ENCODE results near the gene ADORA2B.
A peak's percentile ranks its signal among the peaks of the same experiment; 100 is the strongest.

Gene ADORA2B

GRCh38 chr17:15996322-15996721, 51.4 kb downstream of the ADORA2B start:
- DNase-seq (ENCODE audit: low read depth) = no peak

DNA sequence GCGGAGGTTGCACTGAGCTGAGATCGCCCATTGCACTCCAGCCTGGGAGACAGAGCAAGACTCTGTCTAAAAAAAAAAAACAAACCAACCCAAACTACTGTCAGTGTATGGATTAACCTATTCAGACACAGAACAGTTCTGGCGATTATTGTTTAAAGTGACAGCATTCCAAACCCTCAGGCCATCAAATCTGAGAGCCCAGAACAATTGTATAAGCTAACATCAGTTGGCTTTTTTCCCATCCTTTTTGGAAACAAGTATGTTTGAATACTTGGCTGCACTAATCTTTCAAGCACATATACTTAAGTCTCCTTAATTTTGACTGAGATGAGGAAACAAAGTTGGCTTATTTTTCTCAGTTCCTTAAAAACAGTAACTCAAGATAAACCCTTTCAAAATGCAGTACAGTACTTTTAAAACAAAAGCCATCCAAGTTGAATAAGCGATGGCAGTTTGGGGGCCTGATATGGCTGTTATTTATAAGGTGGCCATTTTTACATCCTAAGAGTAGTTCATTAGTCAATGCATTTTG, 53.2 kb downstream of the ADORA2B start:
- no peak for DNase-seq (ENCODE audit: low read depth)

DNA sequence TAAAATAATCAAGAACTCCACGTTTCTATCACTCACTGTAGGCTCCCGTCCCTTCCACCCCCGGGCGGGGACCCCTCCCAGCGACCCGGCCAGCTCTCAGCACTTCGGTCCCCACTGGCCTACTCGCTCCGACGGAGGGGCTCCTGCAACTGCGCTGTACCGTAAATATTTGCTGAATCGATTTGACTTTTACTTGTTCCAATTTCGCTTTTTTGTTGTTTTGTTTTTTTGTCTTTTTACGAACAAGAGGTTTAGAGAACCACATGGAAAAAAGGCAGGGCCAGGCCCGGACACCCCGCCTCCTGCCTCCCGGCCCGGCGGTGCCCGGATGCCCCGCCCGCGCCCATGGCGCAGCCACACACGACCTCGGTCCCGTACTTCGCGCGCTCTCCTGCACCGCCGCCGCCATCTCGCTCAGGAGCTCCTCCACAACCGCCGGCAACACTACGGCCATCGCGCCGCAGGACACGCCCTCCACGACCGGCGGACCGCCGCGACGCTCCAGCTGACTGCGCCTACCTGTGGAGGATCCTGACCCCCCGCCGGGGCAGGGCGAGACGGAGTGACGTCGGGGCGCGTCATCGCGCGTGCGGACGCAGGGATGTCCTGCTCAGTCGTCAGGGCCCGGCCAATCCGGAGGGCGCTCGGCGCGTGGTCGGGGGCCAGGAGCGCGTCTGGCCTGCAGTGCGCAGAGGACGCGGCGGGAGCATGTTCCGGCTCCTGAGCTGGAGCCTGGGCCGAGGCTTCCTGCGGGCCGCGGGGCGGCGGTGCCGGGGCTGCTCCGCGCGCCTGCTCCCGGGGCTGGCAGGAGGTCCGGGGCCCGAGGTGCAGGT, 54.4 kb downstream of the ADORA2B start, which contains the start of the genes TTC19 and ZSWIM7:
Gene TTC19 (plus strand): TSS at position 684 of the 833 bp plus-strand sequence. CDS start 25 bp downstream, at position 709.
Gene ZSWIM7 (minus strand): TSS at position 564 of the 833 bp plus-strand sequence. CDS start 110 bp downstream, at position 454.
- peak; percentile 85 for DNase-seq (ENCODE audit: low read depth)

DNA sequence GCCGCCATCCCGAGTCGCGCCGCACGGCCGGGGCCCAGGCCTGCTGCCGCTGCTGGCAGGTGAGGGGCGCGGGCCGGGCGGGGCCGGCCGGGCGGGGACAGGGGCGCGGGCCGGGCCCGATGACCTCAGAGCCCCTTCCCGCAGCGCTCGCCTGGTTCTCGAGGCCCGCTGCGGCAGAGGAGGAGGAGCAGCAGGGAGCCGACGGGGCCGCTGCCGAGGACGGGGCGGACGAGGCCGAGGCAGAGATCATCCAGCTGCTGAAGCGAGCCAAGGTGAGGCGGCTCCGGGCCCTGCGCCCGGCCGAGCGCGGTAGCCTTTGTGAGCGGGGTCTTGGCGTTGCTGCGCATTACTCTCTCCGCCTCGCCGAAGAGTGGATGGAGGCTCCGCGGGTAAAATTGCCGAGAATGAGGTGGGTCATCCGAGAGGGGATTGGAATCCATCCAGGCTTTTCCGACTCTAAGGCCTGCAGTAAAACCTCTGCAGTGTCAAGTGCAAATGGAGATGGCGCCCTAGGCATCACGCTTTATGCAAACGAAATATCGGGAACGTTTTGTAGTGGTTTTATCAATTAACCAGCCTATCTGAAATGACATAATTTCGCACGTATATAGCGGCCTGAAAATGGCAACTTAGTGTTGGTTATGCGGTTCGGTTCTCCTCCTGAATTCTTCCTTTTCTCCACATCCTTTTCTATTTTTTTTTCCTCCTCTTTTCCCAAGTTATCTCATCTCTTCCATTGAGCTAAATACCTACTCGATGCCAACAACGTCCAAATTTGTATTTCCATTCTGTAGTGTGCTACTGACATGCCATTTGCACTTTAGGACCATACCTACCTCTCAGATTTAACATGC, 55.3 kb downstream of the ADORA2B start:
- DNase-seq (ENCODE audit: low read depth) = no peak

DNA sequence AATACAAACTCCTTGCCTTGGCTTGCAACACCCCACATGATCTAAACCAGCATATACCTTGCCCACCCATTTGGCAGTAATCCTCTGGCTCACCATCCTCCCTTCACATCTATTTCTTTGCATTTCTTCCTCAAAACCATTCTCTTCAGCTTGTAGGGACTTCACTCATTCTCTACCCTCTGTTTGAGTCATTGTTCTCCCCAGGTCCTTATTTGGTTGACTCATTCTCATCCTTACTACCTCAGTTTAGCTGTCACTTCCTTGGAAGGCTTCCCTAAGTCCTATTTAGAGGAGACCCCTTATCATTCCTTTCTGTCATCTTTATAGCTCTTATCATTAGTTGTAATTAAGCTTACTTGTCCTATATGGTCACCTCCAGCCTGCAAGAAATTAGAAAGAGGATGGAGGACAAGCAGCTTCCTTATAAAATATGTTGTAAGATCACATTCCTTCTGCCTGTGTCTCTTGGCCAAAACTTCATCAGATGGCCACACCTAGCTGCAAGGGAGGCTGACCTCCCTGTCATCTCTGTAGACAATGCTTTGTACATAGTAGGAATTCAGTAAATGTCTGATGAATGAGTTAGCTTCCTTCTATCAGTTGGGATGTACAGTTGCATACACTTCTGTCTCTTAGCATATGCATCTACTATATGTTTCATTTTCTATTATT, 56.4 kb downstream of the ADORA2B start:
- no peak for DNase-seq (ENCODE audit: low read depth)

- no peak for DNase-seq (ENCODE audit: low read depth)
Observed at GRCh38 chr17:16002708-16003260, 57.9 kb downstream of the ADORA2B start.

DNA sequence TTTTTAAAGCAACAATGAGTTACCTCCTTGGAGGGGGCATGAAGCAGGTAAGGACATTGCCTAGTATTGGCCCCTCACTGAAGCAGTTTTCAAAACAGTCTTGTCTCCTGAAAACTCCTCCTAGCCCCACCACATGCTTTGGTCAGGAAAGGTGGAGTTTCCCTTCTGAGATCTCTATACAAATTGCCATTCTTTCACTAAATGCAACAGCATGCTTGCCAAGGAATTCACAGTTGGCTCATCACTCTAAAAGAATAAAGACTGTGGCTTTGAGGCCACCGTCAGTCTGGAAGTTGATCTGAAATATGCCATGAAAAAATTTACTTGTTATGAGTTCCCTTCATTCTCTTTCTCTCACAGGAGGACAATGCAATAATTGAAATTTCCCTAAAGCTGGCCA, 58.9 kb downstream of the ADORA2B start:
- no peak for DNase-seq (ENCODE audit: low read depth)

GRCh38 chr17:16005636-16006035, 60.7 kb downstream of the ADORA2B start:
- no peak for DNase-seq (ENCODE audit: low read depth)

- DNase-seq (ENCODE audit: low read depth) = no peak
Observed at GRCh38 chr17:16007439-16007838, 62.5 kb downstream of the ADORA2B start.

- DNase-seq (ENCODE audit: low read depth) = peak; percentile 68
Observed at GRCh38 chr17:16013943-16014407, 69.0 kb downstream of the ADORA2B start.

DNA sequence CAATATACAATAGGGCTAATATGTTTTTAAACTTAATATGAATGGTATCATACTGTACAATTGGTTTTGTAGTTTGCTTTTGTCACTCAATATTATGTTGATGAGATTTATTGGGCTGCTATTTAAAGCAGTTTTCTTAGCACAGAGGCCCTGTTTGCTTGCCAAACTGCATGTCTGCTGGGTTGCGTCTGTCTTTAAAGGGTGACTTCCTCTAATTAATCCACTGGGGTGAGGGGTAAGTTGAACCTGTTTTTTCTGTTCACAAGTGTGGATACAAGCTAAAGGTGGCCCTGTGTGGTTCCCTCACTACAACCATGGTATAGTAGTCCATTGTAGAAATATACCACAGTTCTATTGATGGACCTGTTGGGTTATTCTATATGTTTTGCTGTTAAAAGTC, 74.4 kb downstream of the ADORA2B start:
- no peak for DNase-seq (ENCODE audit: low read depth)

GRCh38 chr17:16023881-16024280, 79.0 kb downstream of the ADORA2B start:
- DNase-seq (ENCODE audit: low read depth) = no peak

DNA sequence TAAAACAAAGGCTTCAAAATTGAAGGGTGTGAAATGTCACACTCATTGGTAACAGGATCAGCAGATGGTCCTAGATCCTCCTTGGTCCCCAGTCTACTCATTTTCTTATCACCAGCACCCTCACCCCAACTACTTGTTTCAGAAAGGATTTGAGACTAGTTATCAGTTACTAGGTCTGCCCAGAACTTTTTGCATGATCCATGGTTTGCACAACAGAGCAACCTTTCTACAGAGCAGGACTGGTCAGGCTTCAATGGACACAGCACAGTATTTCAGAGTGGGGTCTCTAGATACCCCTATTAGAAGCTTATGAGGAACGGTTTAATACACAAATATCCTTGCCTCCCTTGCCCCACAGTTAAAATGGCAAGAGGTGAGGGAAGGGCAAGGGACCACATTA, 80.3 kb downstream of the ADORA2B start:
- DNase-seq (ENCODE audit: low read depth) = no peak

All from stromal cell of bone marrow (primary cell).